ENCODE data around the gene MAPKAP1. TPM values are rescaled to one million over a fixed set of nuclear protein-coding genes. Genes with fewer than 3 reads are reported as not detected.
A peak's percentile ranks its signal among the peaks of the same experiment; 100 is the strongest.

Gene MAPKAP1
- total and polyA plus RNA-seq, 2 of the 13 experiments (the other 11 are each of a cell fraction or from before 2014, with no cell fraction given), result 45.0 to 64.3 TPM

DNA sequence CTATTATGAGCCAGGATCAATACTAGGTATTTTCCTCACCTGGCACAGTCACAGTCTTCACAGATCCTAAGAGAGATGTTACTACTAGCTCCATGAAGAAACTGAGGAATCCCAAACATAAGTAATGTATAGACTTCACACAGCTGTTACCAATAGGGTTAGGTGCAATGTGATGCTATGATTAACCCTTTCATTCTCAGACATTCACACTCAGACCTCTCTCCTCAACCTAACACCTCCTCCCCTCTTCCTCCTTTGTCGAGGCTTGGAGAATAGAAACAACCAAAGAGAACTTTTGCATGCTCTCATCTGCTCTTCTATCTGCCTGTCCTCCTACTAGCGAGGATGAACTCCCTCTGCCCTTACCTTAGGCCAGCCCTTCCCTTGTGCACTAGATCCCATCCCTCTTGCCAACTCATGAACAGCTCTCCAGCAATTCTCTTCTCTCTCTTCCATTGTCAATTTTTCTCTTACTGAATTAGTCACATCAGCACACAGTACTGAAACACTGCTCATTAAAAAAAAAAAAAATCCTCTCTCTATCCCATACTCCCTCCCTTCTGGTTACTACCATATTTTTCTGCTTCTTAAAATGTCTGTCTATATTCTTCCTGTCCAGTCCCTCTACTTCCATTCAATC, 47.7 kb downstream of the MAPKAP1 start:
- Histone ChIP-seq H3K9me3 (ENCODE audit: low read length) (no peaks in the 10 kb centered on the region), H3K9ac (ENCODE audit: insufficient read depth, low read depth, low read length) (no peak overlapping the region), H2AFZ (ENCODE audit: low read length) (no peak overlapping the region), H3K36me3 (replicated peaks in 1 of 2; ENCODE audit: control insufficient read depth in 1 of 2, insufficient read depth in 2 of 2, low read length in 2 of 2) (no peaks in the 10 kb centered on the region; a peak in 1 of 5 replicates), H4K20me1 (ENCODE audit: insufficient read depth, low read length) (no peaks in the 10 kb centered on the region), H3K27ac (ENCODE audit: extremely low read length, insufficient read depth, low read length) (no peak overlapping the region), H3K27me3 (ENCODE audit: control insufficient read depth in 1 of 2, insufficient read depth in 2 of 2, low read length in 2 of 2) (no peaks in the 10 kb centered on the region), H3K79me2 (ENCODE audit: insufficient read depth, low read length) (no peaks in the 10 kb centered on the region), H3K4me2 (ENCODE audit: low read depth, low read length) (no peak overlapping the region), H3K4me3 (replicated peaks in 1 of 3; ENCODE audit: insufficient read depth in 1 of 3, low read depth in 2 of 3, low read length in 3 of 3) (no peak overlapping the region), H3K4me1 (ENCODE audit: insufficient read depth, low read length) (no peaks in the 10 kb centered on the region)
- BruUV-seq (replicated peaks), result no TSS peak
- FAIRE-seq, result no peak
- POLR2A ChIA-PET, result no interaction called here
- CTCF ChIA-PET (ENCODE audit: low intra/inter-chr PET ratio, low total read pairs), result no interaction called here
- WGBS (ENCODE audit: low lambda C conversion rate), result 93% methylated on average over 2 of the region's 2 CpGs
- ATAC-seq, result no peak
- DNase-seq (ENCODE audit: low spot score), result no peak
- in situ Hi-C loops (cut with HindIII; ENCODE audit: extremely low pct_ligation_motif_present, low pct_unique_long_range_greater_than_20kb), result no loop called here
- intact Hi-C loops (cut with micrococcal nuclease; ENCODE audit: unreplicated experiment), result loop anchor here (10.0 kb wide), 1 partner anchor 45 kb away; the partner anchor contains the start of gene MAPKAP1
- TF ChIP-seq ZNF816 (CRISPR knock-in tag; IDR thresholded peaks at IDR 0.05; ENCODE audit: borderline replicate concordance) (no peak), ZNF652 (CRISPR knock-in tag; IDR thresholded peaks at IDR 0.05; ENCODE audit: borderline replicate concordance, low read depth) (peak; percentile 64), ZNF136 (CRISPR knock-in tag; IDR thresholded peaks at IDR 0.05; ENCODE audit: low read depth) (no peak)

DNA sequence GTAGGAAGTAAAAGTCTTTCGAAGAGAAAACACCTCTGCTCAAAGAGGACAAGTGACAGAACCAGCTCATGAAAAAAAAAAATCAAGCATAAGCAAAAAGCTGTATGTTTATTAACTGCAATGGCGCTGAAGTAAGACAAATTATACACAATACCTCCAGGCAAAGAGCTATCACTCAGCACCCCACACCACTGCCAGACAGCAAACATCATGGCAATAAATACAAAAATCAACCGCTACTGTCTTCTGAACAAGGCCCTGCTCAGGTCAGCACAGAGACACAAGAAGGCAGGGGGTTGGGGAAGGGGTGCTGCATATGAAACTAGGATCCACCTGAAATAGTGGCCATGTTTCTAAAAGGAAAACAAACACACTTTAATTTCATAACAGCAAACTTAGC, 50.4 kb downstream of the MAPKAP1 start:
- no peaks in the 10 kb centered on the region for H4K20me1 ChIP-seq (ENCODE audit: insufficient read depth, low read length)
- FAIRE-seq, result no peak
- TF ChIP-seq, protein P1, sequence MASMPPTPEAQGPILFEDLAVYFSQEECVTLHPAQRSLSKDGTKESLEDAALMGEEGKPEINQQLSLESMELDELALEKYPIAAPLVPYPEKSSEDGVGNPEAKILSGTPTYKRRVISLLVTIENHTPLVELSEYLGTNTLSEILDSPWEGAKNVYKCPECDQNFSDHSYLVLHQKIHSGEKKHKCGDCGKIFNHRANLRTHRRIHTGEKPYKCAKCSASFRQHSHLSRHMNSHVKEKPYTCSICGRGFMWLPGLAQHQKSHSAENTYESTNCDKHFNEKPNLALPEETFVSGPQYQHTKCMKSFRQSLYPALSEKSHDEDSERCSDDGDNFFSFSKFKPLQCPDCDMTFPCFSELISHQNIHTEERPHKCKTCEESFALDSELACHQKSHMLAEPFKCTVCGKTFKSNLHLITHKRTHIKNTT (CRISPR knock-in tag; IDR thresholded peaks at IDR 0.05), result no peak
- TF ChIP-seq GZF1 (CRISPR knock-in tag; IDR thresholded peaks at IDR 0.05) (no peak), SMAD9 (CRISPR knock-in tag; IDR thresholded peaks at IDR 0.05) (no peak)
- no peak overlapping the region for H3K27ac ChIP-seq (ENCODE audit: extremely low read length, insufficient read depth, low read length)
- no peaks in the 10 kb centered on the region for H3K79me2 ChIP-seq (ENCODE audit: insufficient read depth, low read length)
- 94% methylated on average over 3 of the region's 3 CpGs for WGBS (ENCODE audit: low lambda C conversion rate)
- BruUV-seq (replicated peaks), result no TSS peak
- no peak overlapping the region for H3K4me2 ChIP-seq (ENCODE audit: low read depth, low read length)
- H3K27me3 ChIP-seq (ENCODE audit: control insufficient read depth in 1 of 2, insufficient read depth in 2 of 2, low read length in 2 of 2), result no peaks in the 10 kb centered on the region
- CTCF ChIA-PET (ENCODE audit: low intra/inter-chr PET ratio, low total read pairs), result no interaction called here
- no peaks in the 10 kb centered on the region for H3K4me1 ChIP-seq (ENCODE audit: insufficient read depth, low read length)
- no peak overlapping the region for H3K4me3 ChIP-seq (replicated peaks in 1 of 3; ENCODE audit: insufficient read depth in 1 of 3, low read depth in 2 of 3, low read length in 3 of 3)
- in situ Hi-C loops (cut with HindIII; ENCODE audit: extremely low pct_ligation_motif_present, low pct_unique_long_range_greater_than_20kb), result no loop called here
- no peaks in the 10 kb centered on the region for H3K9me3 ChIP-seq (ENCODE audit: low read length)
- no peak for ATAC-seq
- intact Hi-C loops (cut with micrococcal nuclease; ENCODE audit: unreplicated experiment), result loop anchor here (10.0 kb wide), 1 partner anchor 48 kb away; the partner anchor contains the start of gene MAPKAP1
- no peaks in the 10 kb centered on the region; a peak in 1 of 5 replicates for H3K36me3 ChIP-seq (replicated peaks in 1 of 2; ENCODE audit: control insufficient read depth in 1 of 2, insufficient read depth in 2 of 2, low read length in 2 of 2)
- no peak overlapping the region for H3K9ac ChIP-seq (ENCODE audit: insufficient read depth, low read depth, low read length)
- H2AFZ ChIP-seq (ENCODE audit: low read length), result no peak overlapping the region
- no peak for DNase-seq (ENCODE audit: low spot score)
- POLR2A ChIA-PET, result no interaction called here

Data from HepG2 (cell line).